Right cardiac atrium (tissue), 5 donors: ENCODE data around the gene MAPK8IP1. TPM values are rescaled to one million over a fixed set of nuclear protein-coding genes. Genes with fewer than 3 reads are reported as not detected.

ENCODE experiments used
- ATAC-seq, 2 donors: fragments of 200-7000 bp; cut with Tn5 transposase; one replicate each; pipeline versions ENCODE4 v1.8.0 to v1.9.1; 2020; ENCODE audit warnings: moderate library complexity in 2 of 2, mild to moderate bottlenecking in 1 of 2
- DNase-seq, 3 donors: peaks; one replicate each; pipeline ENCODE4 v3.0.0-alpha.2; 2020
- H3K27ac ChIP-seq: one replicate; pipeline ENCODE4 v1.5.1; 2013; ENCODE audit warnings: mild to moderate bottlenecking, low read length, control low read depth, moderate library complexity
- H3K27me3 ChIP-seq: one replicate; pipeline ENCODE4 v1.6.1; 2013; ENCODE audit not compliant: control insufficient read depth, insufficient read depth
- H3K4me1 ChIP-seq: one replicate; pipeline ENCODE4 v1.6.1; 2013; ENCODE audit warnings: low read length; ENCODE audit not compliant: control insufficient read depth, insufficient read depth
- H3K4me3 ChIP-seq: one replicate; pipeline ENCODE4 v1.5.1; 2013; ENCODE audit warnings: low read length, control low read depth
- H3K9me3 ChIP-seq: one replicate; pipeline ENCODE4 v1.6.1; 2013; ENCODE audit warnings: low read length; ENCODE audit not compliant: control insufficient read depth
- WGBS: extraction: QIAGEN DNeasy Blood & Tissue Kit; methylation state at CpG from one replicate; pipeline ENCODE4 v1.1.7; 2013; 5-methylcytosine and 5-hydroxymethylcytosine counted together
- intact Hi-C, 4 donors: fragments of 100-400 bp; cut with DNase I; formaldehyde crosslinking; loops; one replicate each; pipeline versions ENCODE4 v1.11.0 to v1.14.0; 2022 to 2023
- polyA plus RNA-seq: library from polyadenylated mRNA; stranded (reverse); fragments of 200-250 nt; gene quantifications from one replicate; pipeline ENCODE4 v1.2.3, GENCODE V29; 2013
- total RNA-seq, 4 donors: library from RNA; stranded (reverse); fragmentation: NEBNext Ultra II Directional; extraction: Animal tissue kit (Norgen Biotek cat#: 25700); gene quantifications; one replicate each; pipeline ENCODE4 v1.2.1, GENCODE V29; 2021
- donor health status: healthy with polysubstance abuse.
- donor health status: DM: no; HTN: yes; CAD: no.
- donor health status: DM: no; HTN: no; CAD: no.
- donor health status: DM: no; HTN: yes; CAD: no; lungs with severe emphysema.
- donor health status: DM: yes; HTN: yes; CAD: no.

Gene MAPK8IP1
- total and polyA plus RNA-seq, 5 donors = 5.8 to 7.4 (median 6.3) TPM

GRCh38 chr11:45922425-45923082 lies 37.1 kb downstream of the MAPK8IP1 start, which contains the start of gene LARGE2:
TSS of gene LARGE2 (plus strand) at chr11:45922656. CDS start at chr11:45922883, 227 bp downstream.
- Histone ChIP-seq H3K27ac (no peak within 1 kb of the TSS), H3K27me3 (no peaks in the 10 kb centered on the region), H3K9me3 (no peaks in the 10 kb centered on the region), H3K4me3 (peak within 1 kb of the TSS; percentile 44), H3K4me1 (no peaks in the 10 kb centered on the region)
- WGBS = 2% methylated on average over 73 of the region's 73 CpGs
- intact Hi-C loops = no loop called here
- DNase-seq (peak in 2 of 3 donors; percentile 61 to 63), ATAC-seq (no peak)

- intact Hi-C loops = no loop called here
- 79% methylated on average over 22 of the region's 22 CpGs for WGBS
- Histone ChIP-seq H3K4me1 (no peaks in the 10 kb centered on the region), H3K27ac (no peak overlapping the region), H3K9me3 (no peaks in the 10 kb centered on the region), H3K4me3 (no peak overlapping the region), H3K27me3 (no peaks in the 10 kb centered on the region)
- peak in 2 of 3 donors; percentile 32 to 41 for DNase-seq
- ATAC-seq = no peak
These were observed 38.8 kb downstream of the MAPK8IP1 start for GRCh38 chr11:45924036-45924915.

GRCh38 chr11:45924927-45925326 lies 39.5 kb downstream of the MAPK8IP1 start:
- no peak overlapping the region for H3K4me3 ChIP-seq
- WGBS = 89% methylated on average over 6 of the region's 6 CpGs
- H3K4me1 ChIP-seq = no peaks in the 10 kb centered on the region
- no peaks in the 10 kb centered on the region for H3K27me3 ChIP-seq
- H3K9me3 ChIP-seq = no peaks in the 10 kb centered on the region
- DNase-seq = no peak
- H3K27ac ChIP-seq = no peak overlapping the region
- ATAC-seq = no peak
- intact Hi-C loops = no loop called here

GRCh38 chr11:45925550-45925949 lies 40.1 kb downstream of the MAPK8IP1 start:
- intact Hi-C loops = no loop called here

GRCh38 chr11:45926001-45926401 lies 40.5 kb downstream of the MAPK8IP1 start:
- H3K4me1 ChIP-seq = no peaks in the 10 kb centered on the region
- intact Hi-C loops = no loop called here
- no peaks in the 10 kb centered on the region for H3K9me3 ChIP-seq
- 40% methylated on average over 12 of the region's 12 CpGs for WGBS
- no peak overlapping the region for H3K27ac ChIP-seq
- no peak overlapping the region for H3K4me3 ChIP-seq
- no peaks in the 10 kb centered on the region for H3K27me3 ChIP-seq
- DNase-seq (peak in 1 of 3 donors; percentile 40), ATAC-seq (no peak)

More at GRCh38 chr11:45925550-45925949, 40.1 kb downstream of the MAPK8IP1 start:
- H3K27me3 ChIP-seq = no peaks in the 10 kb centered on the region
- H3K9me3 ChIP-seq = no peaks in the 10 kb centered on the region
- H3K27ac ChIP-seq = no peak overlapping the region
- ATAC-seq (no peak), DNase-seq (no peak)
- H3K4me1 ChIP-seq = no peaks in the 10 kb centered on the region
- no peak overlapping the region for H3K4me3 ChIP-seq
- 80% methylated on average over 3 of the region's 3 CpGs for WGBS

GRCh38 chr11:45926536-45927331 lies 41.3 kb downstream of the MAPK8IP1 start:
- Histone ChIP-seq H3K4me3 (no peak overlapping the region), H3K9me3 (no peaks in the 10 kb centered on the region), H3K27me3 (no peaks in the 10 kb centered on the region), H3K4me1 (no peaks in the 10 kb centered on the region), H3K27ac (no peak overlapping the region)
- 83% methylated on average over 12 of the region's 12 CpGs for WGBS
- ATAC-seq (no peak), DNase-seq (peak in 1 of 3 donors; percentile 36)
- intact Hi-C loops = no loop called here

- intact Hi-C loops = no loop called here
- Histone ChIP-seq H3K4me3 (no peak overlapping the region), H3K4me1 (no peaks in the 10 kb centered on the region), H3K27me3 (no peaks in the 10 kb centered on the region), H3K9me3 (no peaks in the 10 kb centered on the region), H3K27ac (no peak overlapping the region)
- DNase-seq (peak in 1 of 3 donors; percentile 40), ATAC-seq (no peak)
- 75% methylated on average over 15 of the region's 15 CpGs for WGBS
These were observed 41.9 kb downstream of the MAPK8IP1 start for GRCh38 chr11:45927332-45927683.

GRCh38 chr11:45927684-45928413 lies 42.4 kb downstream of the MAPK8IP1 start:
- 94% methylated on average over 27 of the region's 27 CpGs for WGBS
- no peak for ATAC-seq
- DNase-seq = peak in 2 of 3 donors; percentile 43 to 45

GRCh38 chr11:45928535-45929215 lies 43.2 kb downstream of the MAPK8IP1 start:
- H3K27ac ChIP-seq = no peak overlapping the region
- ATAC-seq (no peak), DNase-seq (peak in 1 of 3 donors; percentile 39)
- no peak overlapping the region for H3K4me3 ChIP-seq
- H3K27me3 ChIP-seq = no peaks in the 10 kb centered on the region
- H3K4me1 ChIP-seq = no peaks in the 10 kb centered on the region
- no peaks in the 10 kb centered on the region for H3K9me3 ChIP-seq
- 71% methylated on average over 13 of the region's 13 CpGs for WGBS
- intact Hi-C loops = no loop called here

More at GRCh38 chr11:45927684-45928413, 42.4 kb downstream of the MAPK8IP1 start:
- H3K27me3 ChIP-seq = no peaks in the 10 kb centered on the region
- no peaks in the 10 kb centered on the region for H3K9me3 ChIP-seq
- H3K4me3 ChIP-seq = no peak overlapping the region
- intact Hi-C loops = no loop called here
- no peak overlapping the region for H3K27ac ChIP-seq
- no peaks in the 10 kb centered on the region for H3K4me1 ChIP-seq
